22Rv1 (cell line): Measurements from ENCODE around the gene IPO11.

Experiments
- ZFX ChIP-seq: fragments of 450-650 bp; IDR thresholded peaks from 2 replicates; pipeline ENCODE4 v1.6.1; 2017; ENCODE audit warnings: antibody characterized with exemption, borderline replicate concordance
- TF ChIP-seq, protein P1 (sequence below): fragments of 450-650 bp; IDR thresholded peaks from 2 replicates; pipeline ENCODE4 v1.5.1; 2017; ENCODE audit warnings: mild to moderate bottlenecking

DNA sequence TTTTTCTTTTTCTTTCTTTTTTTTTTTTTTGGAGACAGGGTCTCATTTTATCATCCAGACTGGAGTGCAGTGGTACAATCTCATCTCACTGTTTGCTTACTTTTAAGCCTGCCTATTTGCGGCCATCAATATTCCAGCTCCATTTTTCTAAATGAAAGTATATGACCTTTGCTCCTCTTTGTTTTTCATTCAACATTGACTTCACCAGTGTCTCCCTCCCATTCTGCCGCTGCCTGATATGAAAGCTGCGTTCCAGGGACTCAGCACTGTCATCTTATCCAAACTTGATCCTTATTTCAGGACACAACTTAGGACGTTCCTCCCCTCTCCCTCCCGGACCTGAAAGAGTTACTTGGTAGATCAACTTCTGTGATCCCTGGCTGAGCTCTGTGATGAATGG lies 239.7 kb downstream of the IPO11 start:
- TF ChIP-seq, protein P1, sequence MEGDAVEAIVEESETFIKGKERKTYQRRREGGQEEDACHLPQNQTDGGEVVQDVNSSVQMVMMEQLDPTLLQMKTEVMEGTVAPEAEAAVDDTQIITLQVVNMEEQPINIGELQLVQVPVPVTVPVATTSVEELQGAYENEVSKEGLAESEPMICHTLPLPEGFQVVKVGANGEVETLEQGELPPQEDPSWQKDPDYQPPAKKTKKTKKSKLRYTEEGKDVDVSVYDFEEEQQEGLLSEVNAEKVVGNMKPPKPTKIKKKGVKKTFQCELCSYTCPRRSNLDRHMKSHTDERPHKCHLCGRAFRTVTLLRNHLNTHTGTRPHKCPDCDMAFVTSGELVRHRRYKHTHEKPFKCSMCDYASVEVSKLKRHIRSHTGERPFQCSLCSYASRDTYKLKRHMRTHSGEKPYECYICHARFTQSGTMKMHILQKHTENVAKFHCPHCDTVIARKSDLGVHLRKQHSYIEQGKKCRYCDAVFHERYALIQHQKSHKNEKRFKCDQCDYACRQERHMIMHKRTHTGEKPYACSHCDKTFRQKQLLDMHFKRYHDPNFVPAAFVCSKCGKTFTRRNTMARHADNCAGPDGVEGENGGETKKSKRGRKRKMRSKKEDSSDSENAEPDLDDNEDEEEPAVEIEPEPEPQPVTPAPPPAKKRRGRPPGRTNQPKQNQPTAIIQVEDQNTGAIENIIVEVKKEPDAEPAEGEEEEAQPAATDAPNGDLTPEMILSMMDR: no peak
- TF ChIP-seq ZFX: no peak
